ENCODE measurements around the gene SGMS1.

The SGMS1 gene

DNA sequence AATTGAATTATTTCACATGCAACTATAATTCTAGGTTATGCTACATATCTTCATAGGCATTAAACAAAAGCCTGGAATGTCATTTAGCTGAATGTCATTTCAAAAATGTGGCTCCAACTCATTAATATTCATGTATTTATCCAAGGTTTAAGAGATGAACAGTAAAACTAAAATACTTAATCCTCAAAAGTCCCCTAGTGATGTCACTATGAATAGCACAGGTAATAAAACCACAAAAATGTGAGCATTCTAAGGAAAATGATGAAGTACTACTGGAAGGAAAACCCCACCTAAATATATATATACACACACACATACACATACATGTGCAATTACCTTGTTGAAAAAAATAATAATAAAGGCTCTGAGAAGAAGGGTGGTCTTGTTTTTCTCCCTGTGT lies 218.0 kb downstream of the SGMS1 start:
- DNase-seq (ENCODE audit: extremely low read depth, insufficient read length): no peak
- H3K27me3 ChIP-seq (replicated peaks; ENCODE audit: control insufficient read depth, insufficient read depth, low read length): no peaks in the 10 kb centered on the region
- TF ChIP-seq, protein P1, sequence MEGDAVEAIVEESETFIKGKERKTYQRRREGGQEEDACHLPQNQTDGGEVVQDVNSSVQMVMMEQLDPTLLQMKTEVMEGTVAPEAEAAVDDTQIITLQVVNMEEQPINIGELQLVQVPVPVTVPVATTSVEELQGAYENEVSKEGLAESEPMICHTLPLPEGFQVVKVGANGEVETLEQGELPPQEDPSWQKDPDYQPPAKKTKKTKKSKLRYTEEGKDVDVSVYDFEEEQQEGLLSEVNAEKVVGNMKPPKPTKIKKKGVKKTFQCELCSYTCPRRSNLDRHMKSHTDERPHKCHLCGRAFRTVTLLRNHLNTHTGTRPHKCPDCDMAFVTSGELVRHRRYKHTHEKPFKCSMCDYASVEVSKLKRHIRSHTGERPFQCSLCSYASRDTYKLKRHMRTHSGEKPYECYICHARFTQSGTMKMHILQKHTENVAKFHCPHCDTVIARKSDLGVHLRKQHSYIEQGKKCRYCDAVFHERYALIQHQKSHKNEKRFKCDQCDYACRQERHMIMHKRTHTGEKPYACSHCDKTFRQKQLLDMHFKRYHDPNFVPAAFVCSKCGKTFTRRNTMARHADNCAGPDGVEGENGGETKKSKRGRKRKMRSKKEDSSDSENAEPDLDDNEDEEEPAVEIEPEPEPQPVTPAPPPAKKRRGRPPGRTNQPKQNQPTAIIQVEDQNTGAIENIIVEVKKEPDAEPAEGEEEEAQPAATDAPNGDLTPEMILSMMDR (IDR thresholded peaks at IDR 0.05; ENCODE audit: insufficient read depth, low read length, poor library complexity, severe bottlenecking): no peak
- H3K4me3 ChIP-seq (replicated peaks; ENCODE audit: low read depth, low read length): no peak overlapping the region
- no peaks in the 10 kb centered on the region; the same call in 1 of the 2 replicates for H3K36me3 ChIP-seq (ENCODE audit: control insufficient read depth, insufficient read depth, low read length)

DNA sequence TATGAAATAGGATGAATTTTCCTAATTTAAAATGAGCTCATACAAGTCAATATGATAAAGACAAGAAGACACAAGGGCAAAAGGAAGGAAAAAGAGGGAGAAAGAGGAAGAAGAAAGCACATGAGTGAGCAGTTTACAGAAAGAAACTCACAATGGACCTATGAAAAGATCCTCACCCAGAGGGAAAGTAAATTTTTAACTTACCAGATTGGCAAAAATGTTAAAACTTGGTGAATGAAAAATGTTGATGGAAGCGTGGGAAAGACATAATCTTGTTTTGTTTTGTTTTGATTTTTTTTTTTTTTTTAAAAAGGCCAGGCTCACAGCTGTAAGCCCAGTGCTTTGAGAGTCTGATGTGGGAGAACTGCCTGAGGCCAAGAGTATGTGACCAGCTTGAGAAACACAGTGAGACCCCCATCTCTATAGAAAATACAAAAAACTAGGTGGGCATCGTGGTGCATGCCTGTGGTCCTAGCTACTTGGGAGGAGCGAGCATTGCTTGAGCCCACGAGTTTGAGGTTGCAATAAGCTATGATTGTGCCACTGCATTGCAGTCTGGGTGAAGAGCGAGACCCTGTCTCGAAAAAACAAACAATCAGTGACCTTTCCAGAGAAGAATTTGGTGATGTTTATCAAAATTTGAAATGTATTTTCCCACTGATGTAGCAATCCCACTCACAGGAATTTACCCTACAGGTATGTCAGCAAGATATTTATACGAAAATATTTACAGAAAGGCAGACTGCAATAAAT lies 219.6 kb downstream of the SGMS1 start:
- H3K36me3 ChIP-seq (ENCODE audit: control insufficient read depth, insufficient read depth, low read length): no peaks in the 10 kb centered on the region; the same call in 1 of the 2 replicates
- DNase-seq (ENCODE audit: extremely low read depth, insufficient read length): no peak
- TF ChIP-seq, protein P1 (IDR thresholded peaks at IDR 0.05; ENCODE audit: insufficient read depth, low read length, poor library complexity, severe bottlenecking): no peak
- no peak overlapping the region for H3K4me3 ChIP-seq (replicated peaks; ENCODE audit: low read depth, low read length)
- no peaks in the 10 kb centered on the region for H3K27me3 ChIP-seq (replicated peaks; ENCODE audit: control insufficient read depth, insufficient read depth, low read length)

DNA sequence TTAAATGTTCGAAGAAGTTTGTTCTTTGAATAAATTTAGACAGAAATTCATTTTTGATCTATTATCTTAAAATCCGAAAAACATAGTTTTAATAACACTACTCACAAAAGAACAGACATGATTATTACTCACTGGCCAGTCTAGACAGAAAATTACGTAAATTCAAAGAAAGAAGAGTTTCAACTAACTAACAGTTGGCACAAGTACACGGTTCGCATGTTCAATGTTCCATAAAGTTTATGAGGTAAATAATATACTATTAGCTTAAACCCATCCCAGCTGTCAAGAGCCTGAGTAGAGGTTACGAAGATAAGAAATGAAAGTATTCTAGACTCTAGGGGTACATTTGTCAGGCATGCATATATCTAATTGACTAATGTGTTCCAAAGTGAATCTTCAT lies 220.7 kb downstream of the SGMS1 start:
- TF ChIP-seq, protein P1 (IDR thresholded peaks at IDR 0.05; ENCODE audit: insufficient read depth, low read length, poor library complexity, severe bottlenecking): no peak
- Histone ChIP-seq H3K27me3 (replicated peaks; ENCODE audit: control insufficient read depth, insufficient read depth, low read length) (no peaks in the 10 kb centered on the region), H3K4me3 (replicated peaks; ENCODE audit: low read depth, low read length) (no peak overlapping the region), H3K36me3 (ENCODE audit: control insufficient read depth, insufficient read depth, low read length) (no peaks in the 10 kb centered on the region; the same call in 1 of the 2 replicates)
- no peak for DNase-seq (ENCODE audit: extremely low read depth, insufficient read length)

DNA sequence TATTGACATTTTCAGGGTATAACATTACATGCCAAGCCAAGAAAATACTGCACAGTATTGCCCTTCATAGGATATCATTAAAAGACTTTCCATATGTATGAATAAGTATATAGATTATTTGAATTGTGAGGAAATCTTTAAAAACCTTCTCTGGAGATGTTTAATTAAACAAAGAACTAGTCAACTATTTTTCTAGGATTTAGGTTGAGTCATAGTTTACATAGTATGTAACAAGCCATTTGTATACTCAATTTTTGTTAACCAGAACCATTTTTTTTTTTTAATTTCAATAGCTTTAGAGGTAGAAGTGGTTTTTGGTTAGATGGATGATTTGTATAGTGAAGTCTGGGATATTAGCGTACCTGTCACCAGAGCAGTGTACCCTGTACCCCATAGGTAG lies 221.3 kb downstream of the SGMS1 start:
- TF ChIP-seq, protein P1 (IDR thresholded peaks at IDR 0.05; ENCODE audit: insufficient read depth, low read length, poor library complexity, severe bottlenecking): no peak
- DNase-seq (ENCODE audit: extremely low read depth, insufficient read length): no peak
- H3K4me3 ChIP-seq (replicated peaks; ENCODE audit: low read depth, low read length): no peak overlapping the region
- no peaks in the 10 kb centered on the region for H3K27me3 ChIP-seq (replicated peaks; ENCODE audit: control insufficient read depth, insufficient read depth, low read length)
- H3K36me3 ChIP-seq (ENCODE audit: control insufficient read depth, insufficient read depth, low read length): no peaks in the 10 kb centered on the region; the same call in 1 of the 2 replicates

DNA sequence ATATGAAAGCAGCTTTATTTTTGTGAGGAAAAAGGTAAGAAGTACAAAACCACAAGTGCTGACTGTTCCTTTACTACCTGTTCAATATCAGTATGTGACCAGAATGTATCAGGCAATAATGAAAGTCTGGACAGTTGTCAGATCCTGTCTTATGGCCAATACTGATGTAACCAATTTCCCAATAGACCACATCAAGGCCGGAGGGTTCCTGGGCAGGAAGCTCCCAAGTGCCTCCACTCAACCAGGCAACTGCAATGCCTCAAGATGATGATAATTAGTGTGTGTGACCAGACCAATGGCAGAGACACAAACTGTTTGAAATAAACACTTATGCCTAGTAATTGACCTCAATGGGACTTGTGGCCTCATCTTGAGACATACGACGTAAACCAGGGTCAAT lies 223.1 kb downstream of the SGMS1 start:
- TF ChIP-seq, protein P1 (IDR thresholded peaks at IDR 0.05; ENCODE audit: insufficient read depth, low read length, poor library complexity, severe bottlenecking): no peak
- H3K4me3 ChIP-seq (replicated peaks; ENCODE audit: low read depth, low read length): no peak overlapping the region
- DNase-seq (ENCODE audit: extremely low read depth, insufficient read length): no peak

More for the DNA sequence above, 223.1 kb downstream of the SGMS1 start:
- Histone ChIP-seq H3K36me3 (ENCODE audit: control insufficient read depth, insufficient read depth, low read length) (no peaks in the 10 kb centered on the region), H3K27me3 (replicated peaks; ENCODE audit: control insufficient read depth, insufficient read depth, low read length) (no peaks in the 10 kb centered on the region)

All from GM06990 (cell line).